HepG2 (cell line): Measurements from ENCODE around the gene SP7. TPM values are rescaled to one million over a fixed set of nuclear protein-coding genes. Genes with fewer than 3 reads are reported as not detected.

Source experiments
- EHMT2 ChIP-seq: fragments of 200-600 bp; sonication (generic); IDR thresholded peaks from 2 replicates; pipeline ENCODE4 v1.7.0; 2017; ENCODE audit warnings: antibody characterized with exemption, low read depth, low read length, borderline replicate concordance
- GABPA ChIP-seq, 2 experiments: IDR thresholded peaks; 2 replicates each; pipeline ENCODE4 v1.6.1; 2011 to 2016; ENCODE audit warnings: low read depth in 2 of 2, low read length in 1 of 2, missing biosample characterization in 1 of 2, missing genetic modification characterization in 1 of 2
- MIER3 ChIP-seq: IDR thresholded peaks from 2 replicates; pipeline ENCODE4 v1.6.1; 2016; ENCODE audit warnings: missing compliant biosample characterization, borderline replicate concordance
- SIN3A ChIP-seq: IDR thresholded peaks from 2 replicates; pipeline ENCODE4 v1.6.1; 2011; ENCODE audit warnings: low read depth, mild to moderate bottlenecking, control low read depth, low read length, borderline replicate concordance
- SP5 ChIP-seq: IDR thresholded peaks from 2 replicates; pipeline ENCODE4 v1.6.1; 2016; ENCODE audit warnings: low read depth, borderline replicate concordance
- THAP7 ChIP-seq: sonication (generic); formaldehyde crosslinking; IDR thresholded peaks from 2 replicates; pipeline ENCODE4 v1.8.1; 2023; ENCODE audit warnings: mild to moderate bottlenecking, missing genetic modification reagents
- YEATS2 ChIP-seq: sonication (generic); formaldehyde crosslinking; IDR thresholded peaks from 2 replicates; pipeline ENCODE4 v1.4.0; 2020; ENCODE audit warnings: missing genetic modification reagents, borderline replicate concordance
- ZBTB33 ChIP-seq: sonication (generic); formaldehyde crosslinking; IDR thresholded peaks from 2 replicates; pipeline ENCODE4 v1.4.0; 2020; ENCODE audit warnings: missing genetic modification reagents
- ZNF20 ChIP-seq: sonication (generic); formaldehyde crosslinking; IDR thresholded peaks from 2 replicates; pipeline ENCODE4 v1.4.0; 2020; ENCODE audit warnings: mild to moderate bottlenecking, moderate library complexity, missing genetic modification reagents
- ZNF546 ChIP-seq: sonication (generic); formaldehyde crosslinking; conservative IDR thresholded peaks from 2 replicates; pipeline ENCODE4 v1.8.1; 2023; ENCODE audit warnings: mild to moderate bottlenecking, missing genetic modification reagents
- ZNF800 ChIP-seq: sonication (generic); formaldehyde crosslinking; IDR thresholded peaks from 2 replicates; pipeline ENCODE4 v1.4.0; 2020; ENCODE audit warnings: missing genetic modification reagents
- ZNF883 ChIP-seq: sonication (generic); formaldehyde crosslinking; IDR thresholded peaks from 2 replicates; pipeline ENCODE4 v1.5.1; 2020; ENCODE audit warnings: mild to moderate bottlenecking, missing genetic modification reagents; ENCODE audit errors: not compliant biosample characterization
- polyA plus RNA-seq, 8 experiments: library from polyadenylated mRNA; depleted of rRNA in 3 of 8; stranded (reverse) in 7 of 8; unstranded in 1 of 8; fragments of >200 nt; fragmentation: Illumina TruSeq in 4 of 8; extraction: Trizol in 4 of 8; gene quantifications; 2 replicates each; pipeline versions ENCODE4 v1.2.1 to v1.2.3, GENCODE V29; 2011 to 2016; ENCODE audit warnings: low read depth in 4 of 8, missing spikeins in 1 of 8, mixed read lengths in 1 of 8; ENCODE audit not compliant: insufficient read depth in 1 of 8
- total RNA-seq, 5 experiments: library from RNA; depleted of rRNA; stranded (reverse); fragments of >200 nt; fragmentation: Illumina TruSeq; extraction: Trizol; gene quantifications; 2 replicates each; pipeline ENCODE4 v1.2.3, GENCODE V29; 2016; ENCODE audit warnings: low read depth in 1 of 5
- TF ChIP-seq, protein P1 (sequence below): sonication (generic); formaldehyde crosslinking; IDR thresholded peaks from 2 replicates; pipeline ENCODE4 v1.5.1; 2020; ENCODE audit warnings: missing genetic modification reagents, mild to moderate bottlenecking, borderline replicate concordance
- TF ChIP-seq, protein P2 (sequence below): fragments of 450-650 bp; IDR thresholded peaks from 2 replicates; pipeline ENCODE4 v1.6.1; 2017; ENCODE audit warnings: mild to moderate bottlenecking
- TF ChIP-seq, protein P3 (sequence below): sonication (generic); formaldehyde crosslinking; conservative IDR thresholded peaks from 2 replicates; pipeline ENCODE4 v1.8.0; 2022; ENCODE audit warnings: missing genetic modification reagents
- TF ChIP-seq, protein P4 (sequence below): IDR thresholded peaks from 2 replicates; pipeline ENCODE4 v1.6.1; 2016; ENCODE audit warnings: low read depth, borderline replicate concordance

Gene SP7
- total and polyA plus RNA-seq, 2 of the 13 experiments (the other 11 are each of a cell fraction or from before 2014, with no cell fraction given) = not detected

GRCh38 chr12:53379389-53380103 is 43.4 kb upstream of the SP7 start (continued):
- TF ChIP-seq THAP7 (CRISPR knock-in tag) (no peak), EHMT2 (peak; percentile 67), ZNF800 (no peak), ZNF883 (CRISPR knock-in tag) (no peak), ZNF20 (no peak), GABPA (IDR thresholded peaks at IDR 0.05; ENCODE audit: low read depth, low read length) (peak; percentile 43), GABPA (CRISPR knock-in tag; IDR thresholded peaks at IDR 0.05; ENCODE audit: low read depth) (peak; percentile 79), MIER3 (CRISPR knock-in tag) (0 out of 2 replicates have a peak, but pooled peaks have one; percentile 14), ZNF546 (no peak), SP5 (CRISPR knock-in tag) (peak; percentile 90), ZBTB33 (peak; percentile 73), SIN3A (no peak), YEATS2 (CRISPR knock-in tag) (peak; percentile 49; the same call in 1 of the 2 replicates)
- TF ChIP-seq, protein P1, sequence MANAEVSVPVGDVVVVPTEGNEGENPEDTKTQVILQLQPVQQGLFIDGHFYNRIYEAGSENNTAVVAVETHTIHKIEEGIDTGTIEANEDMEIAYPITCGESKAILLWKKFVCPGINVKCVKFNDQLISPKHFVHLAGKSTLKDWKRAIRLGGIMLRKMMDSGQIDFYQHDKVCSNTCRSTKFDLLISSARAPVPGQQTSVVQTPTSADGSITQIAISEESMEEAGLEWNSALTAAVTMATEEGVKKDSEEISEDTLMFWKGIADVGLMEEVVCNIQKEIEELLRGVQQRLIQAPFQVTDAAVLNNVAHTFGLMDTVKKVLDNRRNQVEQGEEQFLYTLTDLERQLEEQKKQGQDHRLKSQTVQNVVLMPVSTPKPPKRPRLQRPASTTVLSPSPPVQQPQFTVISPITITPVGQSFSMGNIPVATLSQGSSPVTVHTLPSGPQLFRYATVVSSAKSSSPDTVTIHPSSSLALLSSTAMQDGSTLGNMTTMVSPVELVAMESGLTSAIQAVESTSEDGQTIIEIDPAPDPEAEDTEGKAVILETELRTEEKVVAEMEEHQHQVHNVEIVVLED = peak; percentile 56; the same call in 1 of the 2 replicates
- TF ChIP-seq, protein P2, sequence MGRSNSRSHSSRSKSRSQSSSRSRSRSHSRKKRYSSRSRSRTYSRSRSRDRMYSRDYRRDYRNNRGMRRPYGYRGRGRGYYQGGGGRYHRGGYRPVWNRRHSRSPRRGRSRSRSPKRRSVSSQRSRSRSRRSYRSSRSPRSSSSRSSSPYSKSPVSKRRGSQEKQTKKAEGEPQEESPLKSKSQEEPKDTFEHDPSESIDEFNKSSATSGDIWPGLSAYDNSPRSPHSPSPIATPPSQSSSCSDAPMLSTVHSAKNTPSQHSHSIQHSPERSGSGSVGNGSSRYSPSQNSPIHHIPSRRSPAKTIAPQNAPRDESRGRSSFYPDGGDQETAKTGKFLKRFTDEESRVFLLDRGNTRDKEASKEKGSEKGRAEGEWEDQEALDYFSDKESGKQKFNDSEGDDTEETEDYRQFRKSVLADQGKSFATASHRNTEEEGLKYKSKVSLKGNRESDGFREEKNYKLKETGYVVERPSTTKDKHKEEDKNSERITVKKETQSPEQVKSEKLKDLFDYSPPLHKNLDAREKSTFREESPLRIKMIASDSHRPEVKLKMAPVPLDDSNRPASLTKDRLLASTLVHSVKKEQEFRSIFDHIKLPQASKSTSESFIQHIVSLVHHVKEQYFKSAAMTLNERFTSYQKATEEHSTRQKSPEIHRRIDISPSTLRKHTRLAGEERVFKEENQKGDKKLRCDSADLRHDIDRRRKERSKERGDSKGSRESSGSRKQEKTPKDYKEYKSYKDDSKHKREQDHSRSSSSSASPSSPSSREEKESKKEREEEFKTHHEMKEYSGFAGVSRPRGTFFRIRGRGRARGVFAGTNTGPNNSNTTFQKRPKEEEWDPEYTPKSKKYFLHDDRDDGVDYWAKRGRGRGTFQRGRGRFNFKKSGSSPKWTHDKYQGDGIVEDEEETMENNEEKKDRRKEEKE = no peak
- TF ChIP-seq, protein P3, sequence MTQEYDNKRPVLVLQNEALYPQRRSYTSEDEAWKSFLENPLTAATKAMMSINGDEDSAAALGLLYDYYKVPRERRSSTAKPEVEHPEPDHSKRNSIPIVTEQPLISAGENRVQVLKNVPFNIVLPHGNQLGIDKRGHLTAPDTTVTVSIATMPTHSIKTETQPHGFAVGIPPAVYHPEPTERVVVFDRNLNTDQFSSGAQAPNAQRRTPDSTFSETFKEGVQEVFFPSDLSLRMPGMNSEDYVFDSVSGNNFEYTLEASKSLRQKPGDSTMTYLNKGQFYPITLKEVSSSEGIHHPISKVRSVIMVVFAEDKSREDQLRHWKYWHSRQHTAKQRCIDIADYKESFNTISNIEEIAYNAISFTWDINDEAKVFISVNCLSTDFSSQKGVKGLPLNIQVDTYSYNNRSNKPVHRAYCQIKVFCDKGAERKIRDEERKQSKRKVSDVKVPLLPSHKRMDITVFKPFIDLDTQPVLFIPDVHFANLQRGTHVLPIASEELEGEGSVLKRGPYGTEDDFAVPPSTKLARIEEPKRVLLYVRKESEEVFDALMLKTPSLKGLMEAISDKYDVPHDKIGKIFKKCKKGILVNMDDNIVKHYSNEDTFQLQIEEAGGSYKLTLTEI (CRISPR knock-in tag) = no peak
- TF ChIP-seq, protein P4, sequence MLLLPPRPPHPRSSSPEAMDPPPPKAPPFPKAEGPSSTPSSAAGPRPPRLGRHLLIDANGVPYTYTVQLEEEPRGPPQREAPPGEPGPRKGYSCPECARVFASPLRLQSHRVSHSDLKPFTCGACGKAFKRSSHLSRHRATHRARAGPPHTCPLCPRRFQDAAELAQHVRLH (CRISPR knock-in tag) = no peak
